ENCODE data around the gene SHROOM3.

DNA sequence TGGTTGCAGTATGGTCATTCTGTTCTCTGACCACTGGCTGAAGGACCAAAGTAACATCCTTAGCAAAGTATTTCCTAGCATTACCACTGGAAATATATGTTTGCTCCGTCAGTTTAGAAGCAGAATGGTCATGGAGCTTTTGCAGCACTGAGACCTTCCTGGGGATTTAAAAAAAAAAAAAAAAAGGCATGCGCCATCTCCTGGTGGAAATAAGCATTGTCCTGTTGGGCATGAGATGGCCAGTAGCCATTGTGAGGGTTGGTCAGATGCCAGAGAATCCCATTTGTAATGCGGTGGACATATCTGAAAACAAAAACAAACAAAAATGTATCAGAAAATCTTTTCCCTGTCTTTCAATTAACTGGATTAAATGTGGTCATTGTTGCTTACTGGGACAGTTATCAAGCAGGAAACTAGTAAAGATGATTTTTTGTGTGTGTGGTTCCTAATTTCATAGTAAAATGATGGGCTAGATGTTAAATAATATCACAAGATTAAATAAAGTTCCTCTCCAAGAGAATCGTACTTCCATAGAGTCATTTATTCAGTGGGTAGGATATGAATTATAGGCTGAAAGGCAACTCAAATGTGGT, 323.4 kb downstream of the SHROOM3 start:
- TF ChIP-seq, protein P1, sequence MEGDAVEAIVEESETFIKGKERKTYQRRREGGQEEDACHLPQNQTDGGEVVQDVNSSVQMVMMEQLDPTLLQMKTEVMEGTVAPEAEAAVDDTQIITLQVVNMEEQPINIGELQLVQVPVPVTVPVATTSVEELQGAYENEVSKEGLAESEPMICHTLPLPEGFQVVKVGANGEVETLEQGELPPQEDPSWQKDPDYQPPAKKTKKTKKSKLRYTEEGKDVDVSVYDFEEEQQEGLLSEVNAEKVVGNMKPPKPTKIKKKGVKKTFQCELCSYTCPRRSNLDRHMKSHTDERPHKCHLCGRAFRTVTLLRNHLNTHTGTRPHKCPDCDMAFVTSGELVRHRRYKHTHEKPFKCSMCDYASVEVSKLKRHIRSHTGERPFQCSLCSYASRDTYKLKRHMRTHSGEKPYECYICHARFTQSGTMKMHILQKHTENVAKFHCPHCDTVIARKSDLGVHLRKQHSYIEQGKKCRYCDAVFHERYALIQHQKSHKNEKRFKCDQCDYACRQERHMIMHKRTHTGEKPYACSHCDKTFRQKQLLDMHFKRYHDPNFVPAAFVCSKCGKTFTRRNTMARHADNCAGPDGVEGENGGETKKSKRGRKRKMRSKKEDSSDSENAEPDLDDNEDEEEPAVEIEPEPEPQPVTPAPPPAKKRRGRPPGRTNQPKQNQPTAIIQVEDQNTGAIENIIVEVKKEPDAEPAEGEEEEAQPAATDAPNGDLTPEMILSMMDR (IDR thresholded peaks at IDR 0.05) = peak in 5 of 6 experiments; percentile 57 to 66 (median 65)
- no peak for TF ChIP-seq POLR2A (IDR thresholded peaks at IDR 0.05)
